Activated naive CD8-positive, alpha-beta T cell treated with anti-CD3 and anti-CD28 coated beads, Interleukin-2, amount 10 ng/mL, durations not matched to agents 7 days and 5 days (primary cell): ENCODE data around the gene PTPRN2. TPM values are rescaled to one million over a fixed set of nuclear protein-coding genes. Genes with fewer than 3 reads are reported as not detected.

ENCODE experiments used
- microRNA-seq: library from miRNA; unstranded; fragments of <30 nt; microRNA quantifications from one replicate; pipeline ENCODE4 v1.2.0, GENCODE V29; 2022
- total RNA-seq, 2 experiments: library from RNA; stranded (reverse); gene quantifications; one replicate each; pipeline ENCODE4 v1.2.3, GENCODE V29; 2021

The PTPRN2 gene
- total RNA-seq, 2 experiments from 2014 or later = 4.5 to 4.9 TPM

Small RNAs within 50 kb of the gene (microRNA-seq; reads per million reads assigned to microRNA genes)
- gene MIR153-2 = not detected
- gene MIR5707 = not detected
- gene MIR595 = not detected

Other genes starting within 250 kb of the PTPRN2 start
- gene NCAPG2, start 117.0 kb upstream of the PTPRN2 start, total RNA-seq = 100 to 1,000 TPM; 123 to 126 TPM
- gene ESYT2, start 241.7 kb upstream of the PTPRN2 start, total RNA-seq = 10 to 100 TPM; 93.9 to 94.2 TPM